IMR-90 (cell line): Measurements from ENCODE around the gene GNB1L. TPM values are rescaled to one million over a fixed set of nuclear protein-coding genes. Genes with fewer than 3 reads are reported as not detected.

Experiments used
- ATAC-seq: fragments of 200-7000 bp; cut with Tn5 transposase; 2 replicates; pipeline ENCODE4 v1.9.1; 2020; ENCODE audit warnings: low read depth, mild to moderate bottlenecking, moderate library complexity
- BruUV-seq: library from RNA; stranded (reverse); fragments of 400-500 nt; replicated peaks from 2 replicates; lab custom pipeline; 2021; lab: Mats Ljungman, UMichigan
- CTCF ChIA-PET: fragments of 300-600 bp; formaldehyde crosslinking; extraction: SDS; loops from one replicate; lab custom pipeline; 2021; ENCODE audit warnings: antibody characterized with exemption; lab: Yijun Ruan, JAX
- POLR2A ChIA-PET: fragments of 300-600 bp; sonication (Branson Sonifier 250); formaldehyde crosslinking; loops from one replicate; lab custom pipeline; 2022; ENCODE audit warnings: antibody characterized with exemption; ENCODE audit not compliant: unreplicated experiment; lab: Charles Lee
- DNase-seq: peaks from one replicate; pipeline ENCODE4 v3.0.0; 2013
- H2AFZ ChIP-seq: replicated peaks from 2 replicates; pipeline ENCODE3; 2013; ENCODE audit warnings: low read length, mild to moderate bottlenecking; ENCODE audit not compliant: poor library complexity
- H2AK5ac ChIP-seq: 2 replicates; pipeline ENCODE4 v1.6.1; 2013; ENCODE audit warnings: low read depth, low read length, inconsistent platforms
- H2AK9ac ChIP-seq: replicated peaks from 2 replicates; pipeline ENCODE3; 2013; ENCODE audit warnings: mild to moderate bottlenecking, low read depth, low read length, moderate library complexity; ENCODE audit not compliant: poor library complexity
- H2BK120ac ChIP-seq: 2 replicates; pipeline ENCODE4 v1.6.1; 2013; ENCODE audit warnings: low read depth, low read length, inconsistent platforms
- H2BK15ac ChIP-seq: 3 replicates; pipeline ENCODE4 v1.6.1; 2013; ENCODE audit warnings: low read depth, low read length, inconsistent platforms
- H2BK20ac ChIP-seq: 2 replicates; pipeline ENCODE4 v1.6.1; 2013; ENCODE audit warnings: low read depth, mild to moderate bottlenecking, inconsistent platforms, low read length, moderate library complexity
- H2BK5ac ChIP-seq: 2 replicates; pipeline ENCODE4 v1.6.1; 2013; ENCODE audit warnings: mild to moderate bottlenecking, low read depth, low read length, inconsistent platforms; ENCODE audit not compliant: poor library complexity, severe bottlenecking
- H3K14ac ChIP-seq: replicated peaks from 2 replicates; pipeline ENCODE4 v1.6.1; 2013; ENCODE audit warnings: low read depth, low read length, inconsistent platforms
- H3K18ac ChIP-seq: 2 replicates; pipeline ENCODE4 v1.6.1; 2013; ENCODE audit warnings: low read depth, low read length, control low read depth
- H3K23ac ChIP-seq: 2 replicates; pipeline ENCODE4 v1.6.1; 2013; ENCODE audit warnings: low read depth, low read length, inconsistent platforms
- H3K27ac ChIP-seq: 2 replicates; pipeline ENCODE4 v1.5.1; 2013; ENCODE audit warnings: mild to moderate bottlenecking, control low read depth, low read length; ENCODE audit not compliant: insufficient read depth
- H3K27me3 ChIP-seq: 2 replicates; pipeline ENCODE4 v1.6.1; 2013; ENCODE audit warnings: low read length; ENCODE audit not compliant: control insufficient read depth, insufficient read depth
- H3K36me3 ChIP-seq: 2 replicates; pipeline ENCODE4 v1.6.1; 2013; ENCODE audit warnings: low read length, mixed read lengths; ENCODE audit not compliant: control insufficient read depth, insufficient read depth
- H3K4ac ChIP-seq: 2 replicates; pipeline ENCODE4 v1.6.1; 2013; ENCODE audit warnings: low read depth, low read length, inconsistent platforms
- H3K4me1 ChIP-seq: 2 replicates; pipeline ENCODE4 v1.6.1; 2013; ENCODE audit warnings: low read length, mixed read lengths; ENCODE audit not compliant: control insufficient read depth, insufficient read depth
- H3K4me2 ChIP-seq: 2 replicates; pipeline ENCODE4 v1.6.1; 2013; ENCODE audit warnings: low read depth, mild to moderate bottlenecking, control low read depth, low read length, moderate library complexity
- H3K4me3 ChIP-seq: 2 replicates; pipeline ENCODE4 v1.5.1; 2013; ENCODE audit warnings: low read depth, mild to moderate bottlenecking, control low read depth, low read length, moderate library complexity; ENCODE audit not compliant: insufficient read depth
- H3K56ac ChIP-seq: 2 replicates; pipeline ENCODE4 v1.6.1; 2013; ENCODE audit warnings: low read length, inconsistent platforms; ENCODE audit not compliant: insufficient read depth; ENCODE audit errors: extremely low read depth
- H3K79me1 ChIP-seq, 2 experiments: 2 replicates each; pipeline ENCODE4 v1.6.1; 2013; ENCODE audit warnings: low read length in 2 of 2, inconsistent platforms in 1 of 2, low read depth in 1 of 2
- H3K9ac ChIP-seq: 2 replicates; pipeline ENCODE4 v1.6.1; 2013; ENCODE audit warnings: low read depth, low read length, control low read depth
- H3K9me1 ChIP-seq: 2 replicates; pipeline ENCODE4 v1.6.1; 2013; ENCODE audit warnings: low read length, inconsistent platforms; ENCODE audit not compliant: insufficient read depth
- H3K9me3 ChIP-seq: 2 replicates; pipeline ENCODE4 v1.6.1; 2013; ENCODE audit warnings: low read length; ENCODE audit not compliant: control insufficient read depth, insufficient read depth
- H4K20me1 ChIP-seq: 2 replicates; pipeline ENCODE4 v1.6.1; 2013; ENCODE audit warnings: low read length, inconsistent platforms; ENCODE audit not compliant: insufficient read depth
- H4K5ac ChIP-seq: 2 replicates; pipeline ENCODE4 v1.6.1; 2013; ENCODE audit warnings: mild to moderate bottlenecking, low read depth, low read length, control low read depth
- H4K8ac ChIP-seq, 2 experiments: 2 replicates each; pipeline ENCODE4 v1.6.1; 2013; ENCODE audit warnings: low read depth in 2 of 2, low read length in 2 of 2, control low read depth in 1 of 2, inconsistent platforms in 1 of 2
- H4K91ac ChIP-seq: 2 replicates; pipeline ENCODE4 v1.6.1; 2013; ENCODE audit warnings: low read depth, low read length, inconsistent platforms; ENCODE audit not compliant: insufficient read depth
- BHLHE40 ChIP-seq: fragments of 150-350 bp; IDR thresholded peaks from 2 replicates; pipeline ENCODE4 v1.6.1; 2016; ENCODE audit warnings: mild to moderate bottlenecking, low read depth, low read length
- CEBPB ChIP-seq: IDR thresholded peaks from 2 replicates; pipeline ENCODE4 v1.6.1; 2012; ENCODE audit warnings: low read depth, low read length, improper control_type of control experiment
- CHD1 ChIP-seq: IDR thresholded peaks from 2 replicates; pipeline ENCODE4 v1.6.1; 2012; ENCODE audit warnings: low read depth, low read length, improper control_type of control experiment
- CTCF ChIP-seq: conservative IDR thresholded peaks from 2 replicates; pipeline ENCODE4 v1.5.1; 2012; ENCODE audit warnings: mild to moderate bottlenecking, low read depth, low read length, improper control_type of control experiment
- FOS ChIP-seq: fragments of 150-350 bp; IDR thresholded peaks from 2 replicates; pipeline ENCODE4 v1.6.1; 2016; ENCODE audit warnings: low read depth, low read length
- MAFK ChIP-seq: IDR thresholded peaks from 2 replicates; pipeline ENCODE4 v1.6.1; 2012; ENCODE audit warnings: low read depth, low read length, improper control_type of control experiment
- MAZ ChIP-seq: IDR thresholded peaks from 2 replicates; pipeline ENCODE4 v1.6.1; 2012; ENCODE audit warnings: low read depth, mild to moderate bottlenecking, low read length, improper control_type of control experiment, moderate library complexity, borderline replicate concordance
- MXI1 ChIP-seq: IDR thresholded peaks from 2 replicates; pipeline ENCODE4 v1.6.1; 2012; ENCODE audit warnings: low read depth, mild to moderate bottlenecking, low read length, moderate library complexity, borderline replicate concordance
- NFE2L2 ChIP-seq: fragments of 150-350 bp; IDR thresholded peaks from 2 replicates; pipeline ENCODE4 v1.6.1; 2016; ENCODE audit warnings: low read depth, mild to moderate bottlenecking, low read length
- POLR2A ChIP-seq: IDR thresholded peaks from 2 replicates; pipeline ENCODE4 v1.6.1; 2012; ENCODE audit warnings: mild to moderate bottlenecking, low read depth, low read length
- RFX5 ChIP-seq: IDR thresholded peaks from 2 replicates; pipeline ENCODE4 v1.8.0; 2012; ENCODE audit warnings: low read depth, mild to moderate bottlenecking, low read length, moderate library complexity
- SMC3 ChIP-seq: fragments of 150-350 bp; IDR thresholded peaks from 2 replicates; pipeline ENCODE4 v1.6.1; 2016; ENCODE audit warnings: low read depth, mild to moderate bottlenecking, antibody characterized with exemption, low read length, moderate library complexity
- dilution Hi-C: fragments of 300-500 bp; cut with HindIII; formaldehyde crosslinking; loops from one replicate; pipeline ENCODE4 v1.14.3; 2018; ENCODE audit warnings: low sequenced_read_pairs; ENCODE audit not compliant: unreplicated experiment
- in situ Hi-C: fragments of 300-500 bp; cut with MboI; formaldehyde crosslinking; loops from 3 replicates; pipeline ENCODE4 v1.14.3; 2019; ENCODE audit warnings: low sequenced_read_pairs, inconsistent platforms, mixed read lengths
- intact Hi-C: fragments of 100-400 bp; cut with micrococcal nuclease; formaldehyde crosslinking; loops from 2 replicates; pipeline ENCODE4 v1.10.0; 2022
- polyA plus RNA-seq, 3 experiments: library from polyadenylated mRNA; depleted of rRNA; stranded (reverse); fragments of >200 nt; gene quantifications; 2 replicates each; pipeline ENCODE4 v1.2.3, GENCODE V29; 2012; ENCODE audit warnings: low replicate concordance in 1 of 3
- total RNA-seq: library from RNA; depleted of rRNA; stranded (reverse); fragments of >200 nt; gene quantifications from 2 replicates; pipeline ENCODE4 v1.2.3, GENCODE V29; 2012
- TF ChIP-seq, protein P1 (sequence below): fragments of 150-350 bp; IDR thresholded peaks from 2 replicates; pipeline ENCODE4 v1.6.1; 2017; ENCODE audit warnings: mild to moderate bottlenecking, antibody characterized with exemption, low read length, low read depth
- TF ChIP-seq, protein P2 (sequence below): fragments of 150-350 bp; IDR thresholded peaks from 2 replicates; pipeline ENCODE4 v1.6.1; 2016; ENCODE audit warnings: low read depth, mild to moderate bottlenecking, low read length, moderate library complexity, borderline replicate concordance

GNB1L gene
- total and polyA plus RNA-seq, 2 of the 4 experiments (the other 2 are of a cell fraction) = 2.5 to 4.4 TPM

DNA sequence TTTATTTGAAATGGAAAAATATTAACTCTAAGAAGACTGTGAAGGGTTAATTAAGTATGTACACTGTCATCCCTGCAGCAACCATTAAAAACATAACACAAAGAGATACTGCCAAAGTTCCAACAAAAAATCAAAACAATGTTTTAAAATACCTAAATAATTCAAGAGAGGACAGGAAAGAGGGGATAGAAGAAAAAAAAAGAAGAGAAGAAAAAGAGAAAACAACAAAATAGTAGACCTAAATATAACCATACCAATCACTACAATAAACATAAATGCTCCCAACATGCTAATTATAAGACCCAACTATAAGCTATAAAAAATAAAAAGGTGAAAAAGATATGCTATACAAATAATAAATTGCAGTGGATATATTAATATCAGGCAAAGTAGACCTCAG is 20.1 kb downstream of the GNB1L start:
- Histone ChIP-seq H3K4me2 (no peak overlapping the region), H3K18ac (no peak overlapping the region), H2AFZ (no peak overlapping the region), H2AK5ac (no peak overlapping the region), H2BK5ac (no peak overlapping the region), H3K79me1 (peaks cover 0 to 5% of the 10 kb centered on the region in 2 experiments; a peak in 2 of 4 replicates), H3K36me3 (no peaks in the 10 kb centered on the region), H3K27me3 (no peaks in the 10 kb centered on the region), H3K14ac (no peak overlapping the region), H3K9me3 (no peaks in the 10 kb centered on the region), H2BK15ac (no peak overlapping the region), H4K20me1 (no peaks in the 10 kb centered on the region), H3K9me1 (no peaks in the 10 kb centered on the region; the same call in 1 of the 2 replicates), H4K5ac (no peak overlapping the region), H4K91ac (no peak overlapping the region), H3K9ac (no peak overlapping the region), H2AK9ac (no peak overlapping the region), H3K27ac (no peak overlapping the region), H2BK120ac (no peak overlapping the region), H3K4ac (no peak overlapping the region), H3K23ac (no peak overlapping the region), H4K8ac (no peak overlapping the region), H3K4me1 (no peaks in the 10 kb centered on the region), H2BK20ac (no peak overlapping the region), H3K4me3 (no peak overlapping the region), H3K56ac (no peak overlapping the region)
- no peak for ATAC-seq
- BruUV-seq = no TSS peak
- TF ChIP-seq FOS (no peak), MAFK (no peak), BHLHE40 (no peak), RFX5 (no peak), MXI1 (no peak), CEBPB (no peak), CHD1 (no peak), MAZ (no peak), NFE2L2 (no peak), SMC3 (no peak), CTCF (no peak), POLR2A (no peak)
- TF ChIP-seq, protein P1, sequence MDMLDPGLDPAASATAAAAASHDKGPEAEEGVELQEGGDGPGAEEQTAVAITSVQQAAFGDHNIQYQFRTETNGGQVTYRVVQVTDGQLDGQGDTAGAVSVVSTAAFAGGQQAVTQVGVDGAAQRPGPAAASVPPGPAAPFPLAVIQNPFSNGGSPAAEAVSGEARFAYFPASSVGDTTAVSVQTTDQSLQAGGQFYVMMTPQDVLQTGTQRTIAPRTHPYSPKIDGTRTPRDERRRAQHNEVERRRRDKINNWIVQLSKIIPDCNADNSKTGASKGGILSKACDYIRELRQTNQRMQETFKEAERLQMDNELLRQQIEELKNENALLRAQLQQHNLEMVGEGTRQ = no peak
- TF ChIP-seq, protein P2, sequence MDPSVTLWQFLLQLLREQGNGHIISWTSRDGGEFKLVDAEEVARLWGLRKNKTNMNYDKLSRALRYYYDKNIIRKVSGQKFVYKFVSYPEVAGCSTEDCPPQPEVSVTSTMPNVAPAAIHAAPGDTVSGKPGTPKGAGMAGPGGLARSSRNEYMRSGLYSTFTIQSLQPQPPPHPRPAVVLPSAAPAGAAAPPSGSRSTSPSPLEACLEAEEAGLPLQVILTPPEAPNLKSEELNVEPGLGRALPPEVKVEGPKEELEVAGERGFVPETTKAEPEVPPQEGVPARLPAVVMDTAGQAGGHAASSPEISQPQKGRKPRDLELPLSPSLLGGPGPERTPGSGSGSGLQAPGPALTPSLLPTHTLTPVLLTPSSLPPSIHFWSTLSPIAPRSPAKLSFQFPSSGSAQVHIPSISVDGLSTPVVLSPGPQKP = no peak
- no peak for DNase-seq
- dilution Hi-C loops = no loop called here
- ChIA-PET CTCF (interaction anchor here (0.6 kb wide), 1 partner anchor 181 kb away, joined by 3 read pairs; no protein-coding TSS in a partner anchor), POLR2A (no interaction called here)
- in situ Hi-C loops = no loop called here
- intact Hi-C loops = no loop called here
